A673 (cell line): Measurements from ENCODE around the gene ZFYVE28. TPM values are rescaled to one million over a fixed set of nuclear protein-coding genes. Genes with fewer than 3 reads are reported as not detected.

Source experiments
- BruUV-seq: library from RNA; stranded (reverse); fragments of 400-500 nt; replicated peaks from 2 replicates; lab custom pipeline; 2021; lab: Mats Ljungman, UMichigan
- CTCF ChIA-PET: fragments of 300-600 bp; sonication (Branson Sonifier 250); formaldehyde crosslinking; loops from one replicate; lab custom pipeline; 2022; ENCODE audit warnings: antibody characterized with exemption; lab: Charles Lee
- POLR2A ChIA-PET: fragments of 300-600 bp; sonication (Branson Sonifier 250); formaldehyde crosslinking; loops from one replicate; lab custom pipeline; 2022; ENCODE audit warnings: antibody characterized with exemption; ENCODE audit not compliant: low non-redundant PET; lab: Charles Lee
- DNase-seq: peaks from one replicate; pipeline ENCODE4 v3.0.0-alpha.2; 2015; ENCODE audit warnings: low spot score
- H3K27ac ChIP-seq: fragments of 200-600 bp; sonication (generic); 2 replicates; pipeline ENCODE4 v1.5.1; 2016; ENCODE audit warnings: mixed run types, low read depth, mild to moderate bottlenecking, mixed read lengths, antibody characterized with exemption, low read length; ENCODE audit not compliant: poor library complexity, severe bottlenecking
- H3K27me3 ChIP-seq: fragments of 200-600 bp; sonication (generic); replicated peaks from 2 replicates; pipeline ENCODE4 v1.6.1; 2017; ENCODE audit warnings: mixed run types, low read depth, mild to moderate bottlenecking, mixed read lengths, antibody characterized with exemption, low read length; ENCODE audit not compliant: insufficient read depth, poor library complexity
- H3K36me3 ChIP-seq: fragments of 200-600 bp; sonication (generic); 2 replicates; pipeline ENCODE4 v1.6.1; 2016; ENCODE audit warnings: mixed run types, mild to moderate bottlenecking, mixed read lengths, antibody characterized with exemption, low read length; ENCODE audit not compliant: insufficient read depth, poor library complexity, severe bottlenecking
- H3K4me1 ChIP-seq: fragments of 200-600 bp; sonication (generic); 2 replicates; pipeline ENCODE4 v1.6.1; 2017; ENCODE audit warnings: mixed run types, mild to moderate bottlenecking, mixed read lengths, antibody characterized with exemption, low read length; ENCODE audit not compliant: insufficient read depth, poor library complexity, severe bottlenecking
- H3K4me3 ChIP-seq: fragments of 200-600 bp; sonication (generic); 2 replicates; pipeline ENCODE4 v1.5.1; 2016; ENCODE audit warnings: low read depth, mixed run types, mild to moderate bottlenecking, mixed read lengths, low read length; ENCODE audit not compliant: poor library complexity, severe bottlenecking
- H3K9me3 ChIP-seq: fragments of 200-600 bp; sonication (generic); 2 replicates; pipeline ENCODE4 v1.6.1; 2016; ENCODE audit warnings: mixed run types, low read depth, mild to moderate bottlenecking, mixed read lengths, antibody characterized with exemption, low read length; ENCODE audit not compliant: poor library complexity, severe bottlenecking
- EZH2 ChIP-seq: fragments of 200-600 bp; sonication (generic); IDR thresholded peaks from 2 replicates; pipeline ENCODE4 v1.6.1; 2017; ENCODE audit warnings: borderline replicate concordance, low read depth, mild to moderate bottlenecking, mixed read lengths, antibody characterized with exemption, low read length; ENCODE audit not compliant: poor library complexity, severe bottlenecking
- intact Hi-C: fragments of 100-400 bp; cut with micrococcal nuclease; formaldehyde crosslinking; loops from one replicate; pipeline ENCODE4 v1.10.0; 2022; ENCODE audit not compliant: unreplicated experiment
- total RNA-seq: library from RNA; stranded (reverse); gene quantifications from 2 replicates; pipeline ENCODE4 v1.2.3, GENCODE V29; 2021
- TF ChIP-seq, protein P1 (sequence below): fragments of 300-800, 200-600 bp; sonication (generic); conservative IDR thresholded peaks from 2 replicates; pipeline ENCODE4 v1.5.1; 2017; ENCODE audit warnings: low read depth, mild to moderate bottlenecking, antibody characterized with exemption, low read length, moderate library complexity, mixed read lengths

The ZFYVE28 gene
- total RNA-seq, 1 experiment from 2014 or later = 8.6 TPM

GRCh38 chr4:2423066-2423465, 4.6 kb upstream of the ZFYVE28 start:
- CTCF ChIA-PET = no interaction called here
- intact Hi-C loops = no loop called here
- BruUV-seq = no TSS peak
- DNase-seq = no peak
- TF ChIP-seq, protein P1, sequence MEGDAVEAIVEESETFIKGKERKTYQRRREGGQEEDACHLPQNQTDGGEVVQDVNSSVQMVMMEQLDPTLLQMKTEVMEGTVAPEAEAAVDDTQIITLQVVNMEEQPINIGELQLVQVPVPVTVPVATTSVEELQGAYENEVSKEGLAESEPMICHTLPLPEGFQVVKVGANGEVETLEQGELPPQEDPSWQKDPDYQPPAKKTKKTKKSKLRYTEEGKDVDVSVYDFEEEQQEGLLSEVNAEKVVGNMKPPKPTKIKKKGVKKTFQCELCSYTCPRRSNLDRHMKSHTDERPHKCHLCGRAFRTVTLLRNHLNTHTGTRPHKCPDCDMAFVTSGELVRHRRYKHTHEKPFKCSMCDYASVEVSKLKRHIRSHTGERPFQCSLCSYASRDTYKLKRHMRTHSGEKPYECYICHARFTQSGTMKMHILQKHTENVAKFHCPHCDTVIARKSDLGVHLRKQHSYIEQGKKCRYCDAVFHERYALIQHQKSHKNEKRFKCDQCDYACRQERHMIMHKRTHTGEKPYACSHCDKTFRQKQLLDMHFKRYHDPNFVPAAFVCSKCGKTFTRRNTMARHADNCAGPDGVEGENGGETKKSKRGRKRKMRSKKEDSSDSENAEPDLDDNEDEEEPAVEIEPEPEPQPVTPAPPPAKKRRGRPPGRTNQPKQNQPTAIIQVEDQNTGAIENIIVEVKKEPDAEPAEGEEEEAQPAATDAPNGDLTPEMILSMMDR = no peak
- no peak for TF ChIP-seq EZH2
- H3K9me3 ChIP-seq = no peaks in the 10 kb centered on the region
- H3K36me3 ChIP-seq = no peaks in the 10 kb centered on the region
- POLR2A ChIA-PET = no interaction called here
- H3K27me3 ChIP-seq = peaks cover 19% of the 10 kb centered on the region
- H3K4me3 ChIP-seq = no peak overlapping the region
- H3K27ac ChIP-seq = no peak overlapping the region
- H3K4me1 ChIP-seq = peaks cover 7% of the 10 kb centered on the region

GRCh38 chr4:2421928-2422327, 3.5 kb upstream of the ZFYVE28 start:
- Histone ChIP-seq H3K27me3 (peaks cover 25% of the 10 kb centered on the region), H3K27ac (no peak overlapping the region), H3K4me3 (no peak overlapping the region), H3K36me3 (no peaks in the 10 kb centered on the region), H3K9me3 (no peaks in the 10 kb centered on the region), H3K4me1 (peaks cover 8% of the 10 kb centered on the region)
- intact Hi-C loops = no loop called here
- POLR2A ChIA-PET = no interaction called here
- DNase-seq = no peak
- CTCF ChIA-PET = no interaction called here
- BruUV-seq = no TSS peak
- TF ChIP-seq, protein P1 = no peak
- TF ChIP-seq EZH2 = no peak

DNA sequence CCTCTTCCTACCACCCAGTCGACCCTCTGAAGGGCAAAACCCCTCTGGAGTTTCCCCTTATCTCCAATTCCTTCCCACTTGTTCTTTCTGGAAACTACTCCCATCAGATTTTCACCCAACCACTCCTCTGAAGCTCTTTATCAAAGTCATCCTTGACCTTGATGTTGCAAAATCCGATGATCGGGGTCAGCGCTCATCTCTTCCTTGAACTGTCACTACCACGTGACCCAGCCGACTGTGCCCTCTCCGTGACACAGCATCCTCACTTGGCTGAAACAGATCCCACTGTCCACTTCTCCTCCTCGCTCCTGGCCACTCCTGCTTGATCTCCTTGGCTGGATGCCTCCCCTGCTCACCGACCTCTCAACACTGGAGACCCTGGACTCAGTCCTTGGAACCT, 1.4 kb upstream of the ZFYVE28 start:
- no peak for TF ChIP-seq EZH2
- TF ChIP-seq, protein P1 = no peak
- no peak overlapping the region for H3K4me3 ChIP-seq
- DNase-seq = no peak
- intact Hi-C loops = loop anchor here (5.0 to 10.0 kb wide), 2 partner anchors 155 to 178 kb away; partner anchors contain the start of genes HAUS3, MXD4 and POLN
- peaks cover 25% of the 10 kb centered on the region for H3K27me3 ChIP-seq
- H3K27ac ChIP-seq = no peak overlapping the region
- no TSS peak for BruUV-seq
- H3K4me1 ChIP-seq = peaks cover 11% of the 10 kb centered on the region
- POLR2A ChIA-PET = no interaction called here
- H3K9me3 ChIP-seq = no peaks in the 10 kb centered on the region
- H3K36me3 ChIP-seq = no peaks in the 10 kb centered on the region
- CTCF ChIA-PET = no interaction called here
